HG03196 (cell line): Measurements from ENCODE around the gene DYSF.

ENCODE experiments used
- ATAC-seq: cut with Tn5 transposase; IDR thresholded peaks from one replicate; pipeline ENCODE4 v1.9.1; 2021; ENCODE audit not compliant: unreplicated experiment

DYSF gene

DNA sequence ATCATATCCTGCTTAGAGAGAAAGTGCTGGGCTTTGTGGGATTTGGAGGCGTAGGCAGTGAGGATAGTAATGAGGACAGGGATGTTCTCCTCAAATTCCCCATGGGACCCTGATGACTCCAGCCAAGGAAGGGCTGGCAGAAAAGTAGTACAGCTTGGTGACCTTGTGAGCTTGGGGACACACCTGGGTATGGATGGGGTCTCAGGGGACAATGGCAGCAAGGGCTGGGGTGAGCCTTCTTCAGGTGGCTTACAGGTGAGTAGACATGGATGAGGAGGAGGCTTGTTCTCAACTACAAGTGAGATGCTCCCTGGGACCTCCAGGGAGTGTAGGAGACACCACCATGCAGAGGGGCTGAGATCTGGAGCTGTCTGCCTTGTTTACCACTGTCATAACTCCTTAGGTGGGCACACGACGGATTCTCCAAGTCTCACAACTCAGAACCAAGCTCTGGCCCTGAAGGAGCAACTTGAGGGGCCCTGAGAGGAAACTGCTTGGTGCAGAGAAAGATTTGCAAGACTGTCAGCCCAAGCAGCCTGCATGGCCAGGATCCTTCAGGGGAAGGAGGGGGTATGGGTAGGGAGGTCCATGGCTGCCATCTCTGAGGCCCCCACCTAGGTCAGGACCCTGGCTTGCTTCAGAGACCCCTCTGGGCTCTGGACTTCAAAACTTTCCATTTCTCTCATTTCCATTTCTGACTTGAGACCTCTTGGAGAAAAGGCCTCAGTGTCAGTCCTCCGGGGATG is 262.8 kb downstream of the DYSF start:
- ATAC-seq, result no peak

GRCh38 chr2:71716697-71717624 is 263.6 kb downstream of the DYSF start:
- ATAC-seq, result no peak

GRCh38 chr2:71718686-71719085 is 265.3 kb downstream of the DYSF start:
- no peak for ATAC-seq

DNA sequence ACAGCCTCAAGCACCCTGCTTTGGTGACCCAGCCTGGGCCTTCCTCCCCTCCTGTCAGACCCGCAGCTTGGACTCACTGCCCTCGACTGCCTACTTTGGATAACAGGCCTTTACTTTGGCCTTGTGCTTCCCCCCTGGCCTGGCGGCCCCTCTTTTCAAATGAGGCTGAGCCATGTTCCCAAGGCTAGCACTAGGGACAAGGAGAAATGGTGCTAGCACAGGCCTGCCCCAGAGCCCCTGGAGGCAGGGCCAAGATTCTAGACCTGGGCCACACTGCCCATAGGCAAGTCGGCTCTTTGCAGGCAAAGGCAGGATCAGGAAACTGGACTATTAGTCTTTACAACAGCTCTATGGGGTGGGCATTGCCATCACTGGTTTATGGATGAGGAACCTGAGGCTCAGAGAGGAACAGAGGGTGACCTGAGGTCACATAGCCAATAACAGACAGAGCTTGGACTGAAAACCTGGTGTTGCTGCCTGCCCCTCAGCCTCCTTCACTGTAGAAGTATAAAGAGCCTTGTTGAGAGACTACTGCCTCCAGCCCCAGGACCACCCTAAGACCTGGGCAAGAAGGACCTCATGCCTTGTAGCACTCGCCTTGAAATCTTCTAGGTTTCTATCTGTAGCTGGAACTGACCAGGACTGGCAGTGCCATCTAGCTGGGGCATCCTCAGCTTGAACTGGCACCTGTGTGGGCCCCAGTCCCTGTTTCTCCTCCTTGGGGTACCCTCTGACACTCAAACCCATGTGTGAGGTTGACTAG is 266.3 kb downstream of the DYSF start:
- ATAC-seq, result no peak

DNA sequence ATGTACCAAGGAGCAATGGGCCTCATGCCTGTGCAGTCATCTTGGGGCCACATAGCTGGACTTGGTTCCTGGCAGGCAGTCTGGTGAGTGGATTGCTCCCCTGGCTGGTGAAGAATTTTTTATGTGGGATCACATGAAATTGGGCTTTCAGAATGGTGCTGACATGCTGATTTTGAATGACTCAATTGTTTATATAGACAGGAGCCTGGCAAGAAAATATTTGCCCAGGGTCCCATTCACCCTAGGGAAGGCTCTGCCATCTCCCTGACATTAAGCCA is 266.9 kb downstream of the DYSF start:
- ATAC-seq, result no peak

- no peak for ATAC-seq
Observed at GRCh38 chr2:71720596-71721361, 267.4 kb downstream of the DYSF start.

DNA sequence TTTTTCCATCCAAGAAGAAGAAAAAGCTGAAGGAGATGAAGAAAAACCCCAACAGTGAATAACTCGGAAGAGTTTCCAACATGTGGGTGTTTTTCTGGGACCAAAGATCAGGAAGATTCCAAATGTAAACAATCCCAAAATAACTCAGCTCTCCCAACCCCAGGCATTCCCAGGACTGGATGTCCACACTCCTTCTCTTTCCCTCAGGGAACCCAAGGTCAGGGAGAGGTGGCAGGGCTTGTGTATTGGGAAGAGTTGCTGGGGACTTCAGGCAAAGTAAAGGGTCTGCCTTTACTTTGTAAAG is 268.0 kb downstream of the DYSF start:
- ATAC-seq, result no peak

DNA sequence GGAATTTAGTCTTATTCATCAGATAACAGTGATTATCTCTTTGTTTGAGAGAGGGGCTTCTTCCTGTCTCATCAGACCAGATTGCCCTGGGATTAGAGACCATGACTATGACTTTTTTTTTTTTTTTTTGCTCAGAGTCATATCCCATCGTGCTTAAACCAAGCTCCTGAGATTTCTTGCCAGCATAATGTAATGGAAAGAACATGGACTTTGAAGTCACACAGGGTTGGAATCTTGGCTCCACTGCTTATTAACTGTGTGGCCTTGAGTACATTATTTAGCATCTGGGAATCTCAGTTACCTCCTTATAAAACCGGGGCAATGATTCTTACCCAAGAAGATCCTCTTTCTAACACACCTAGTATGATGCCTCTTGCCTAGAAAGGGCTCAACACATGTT is 268.3 kb downstream of the DYSF start:
- ATAC-seq, result no peak

DNA sequence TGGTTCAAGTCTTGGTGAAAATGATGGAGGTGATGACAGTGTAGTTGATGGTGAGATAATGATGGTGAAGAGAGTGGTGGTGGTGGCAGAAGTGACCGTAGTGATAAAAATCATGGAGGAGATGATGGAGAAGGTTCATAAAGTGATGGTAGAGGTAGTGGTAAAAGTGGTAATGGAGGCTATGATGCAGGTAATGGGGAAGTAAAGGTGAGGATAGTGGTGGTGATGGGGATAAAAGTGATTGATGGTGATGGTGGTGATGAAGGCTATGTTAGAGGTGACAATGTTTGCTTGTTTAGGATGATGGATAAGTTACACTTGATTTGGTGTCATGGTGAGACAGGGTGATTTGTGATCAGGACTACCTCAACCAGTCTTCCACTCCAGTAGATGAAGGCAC is 268.9 kb downstream of the DYSF start:
- ATAC-seq, result no peak

GRCh38 chr2:71724793-71725192 is 271.4 kb downstream of the DYSF start:
- no peak for ATAC-seq

DNA sequence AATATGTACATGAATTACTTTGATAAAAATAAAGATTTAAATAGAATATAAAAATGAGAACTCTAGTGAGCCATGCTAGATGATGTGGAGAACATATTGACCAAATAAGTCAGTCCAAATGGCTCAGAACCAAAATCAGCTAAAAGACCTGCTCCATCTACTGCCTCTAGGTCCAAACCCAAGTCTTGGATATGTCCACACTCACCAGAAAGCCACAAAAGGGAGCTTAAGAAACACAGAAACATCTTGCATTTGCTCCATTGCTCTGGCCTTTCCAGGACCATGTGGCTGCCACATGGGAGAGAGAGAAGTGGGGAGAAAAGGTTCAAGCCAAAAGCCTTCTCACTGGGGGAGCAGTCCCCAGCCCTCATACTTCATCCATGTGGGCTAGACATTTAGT is 272.5 kb downstream of the DYSF start:
- no peak for ATAC-seq

DNA sequence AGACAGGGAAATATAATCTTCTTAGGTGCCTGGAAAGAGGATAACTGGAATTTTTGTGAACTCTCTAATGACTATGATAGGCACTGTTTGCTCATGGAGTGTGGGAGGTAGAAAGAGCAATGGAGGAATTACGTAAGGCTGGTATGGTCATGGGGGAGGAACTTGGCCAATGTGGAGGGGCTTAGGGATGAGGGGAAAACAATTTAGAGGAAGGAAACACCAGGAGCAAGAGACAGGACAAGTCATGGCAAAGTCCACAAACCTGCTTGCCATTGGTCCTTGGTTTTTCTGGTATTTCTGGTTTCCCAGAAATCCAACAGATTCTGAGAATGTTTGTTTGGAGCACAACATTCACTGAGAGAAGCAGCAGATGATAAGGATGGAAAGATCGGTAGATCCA is 274.2 kb downstream of the DYSF start:
- ATAC-seq, result no peak

DNA sequence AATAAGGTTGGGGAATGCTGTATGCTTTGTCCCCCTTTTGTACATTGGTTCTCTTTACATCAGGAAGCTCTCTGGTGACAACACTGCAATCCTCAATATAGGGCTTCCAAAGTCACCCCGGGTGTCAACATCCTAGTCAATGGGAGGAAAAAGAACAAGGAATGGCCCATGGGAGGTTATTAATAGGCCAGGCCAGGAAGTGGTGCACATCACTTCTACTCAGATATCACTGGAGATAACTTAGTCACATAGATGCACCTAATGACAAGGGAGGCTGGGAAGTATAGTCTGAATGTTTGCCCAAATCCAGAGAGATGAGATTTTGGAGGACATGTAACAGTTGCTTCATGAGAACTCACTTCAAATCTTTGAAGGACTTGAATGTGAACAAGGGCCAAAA is 274.7 kb downstream of the DYSF start:
- ATAC-seq, result no peak

GRCh38 chr2:71730785-71731383 is 277.5 kb downstream of the DYSF start:
- no peak for ATAC-seq

DNA sequence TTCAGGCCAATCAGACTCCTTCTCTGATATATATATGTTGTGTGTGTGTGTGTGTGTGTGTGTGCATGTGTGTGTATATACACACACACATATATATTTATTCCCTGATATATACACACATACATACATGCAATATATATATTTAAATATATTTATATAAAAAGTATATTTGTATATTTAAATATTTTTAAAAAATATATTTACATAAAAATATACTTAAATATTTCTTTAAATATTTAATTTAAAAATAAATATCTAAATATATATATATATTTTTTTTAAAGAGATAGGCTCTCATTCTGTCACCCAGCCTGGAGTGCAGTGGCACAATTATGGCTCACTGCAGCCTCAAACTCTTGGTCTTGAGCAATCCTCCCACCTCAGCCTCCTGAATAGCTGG is 281.3 kb downstream of the DYSF start:
- no peak for ATAC-seq

- ATAC-seq, result no peak
Observed at GRCh38 chr2:71735676-71736075, 282.3 kb downstream of the DYSF start.
